Endothelial cell of umbilical vein (primary cell): ENCODE measurements around the gene NKD2. TPM values are rescaled to one million over a fixed set of nuclear protein-coding genes. Genes with fewer than 3 reads are reported as not detected.

Experiments
- BruUV-seq: library from RNA; stranded (reverse); fragments of 400-500 nt; replicated peaks from 2 replicates; lab custom pipeline; 2021; lab: Mats Ljungman, UMichigan
- CTCF ChIA-PET: fragments of 300-600, 350-600 bp; sonication (Branson Sonifier 250); formaldehyde crosslinking; loops from one replicate; lab custom pipeline; 2021; ENCODE audit warnings: antibody characterized with exemption, inconsistent platforms; lab: Charles Lee
- POLR2A ChIA-PET: fragments of 300-600, 350-600 bp; sonication (Branson Sonifier 250); formaldehyde crosslinking; loops from one replicate; lab custom pipeline; 2021; ENCODE audit warnings: antibody characterized with exemption, inconsistent platforms; lab: Charles Lee
- DNase-seq: peaks from one replicate; pipeline ENCODE4 v3.0.0-alpha.2; 2011; ENCODE audit warnings: low read depth, low spot score
- FAIRE-seq: peaks from 2 replicates; lab custom pipeline; 2011; peaks lifted over from hg19 to GRCh38; lab: Jason Lieb, UNC
- H2AFZ ChIP-seq: 2 replicates; pipeline ENCODE4 v1.6.0; 2012; ENCODE audit warnings: low read depth, low read length, control low read depth, inconsistent platforms
- H3K27ac ChIP-seq: 2 replicates; pipeline ENCODE4 v1.5.1; 2011; ENCODE audit warnings: low read depth, mild to moderate bottlenecking, control low read depth, low read length, moderate library complexity; ENCODE audit not compliant: insufficient read depth
- H3K27me3 ChIP-seq, 2 experiments: 2 replicates each; pipeline versions ENCODE4 v1.6.0 to v1.6.1; 2011; ENCODE audit warnings: low read length in 2 of 2, mixed read lengths in 1 of 2; ENCODE audit not compliant: control insufficient read depth in 2 of 2, insufficient read depth in 2 of 2
- H3K36me3 ChIP-seq, 2 experiments: 2 replicates in 1 of 2; 3 replicates in 1 of 2; pipeline ENCODE4 v1.5.1; 2011; ENCODE audit warnings: low read length in 2 of 2, mild to moderate bottlenecking in 1 of 2, moderate library complexity in 1 of 2; ENCODE audit not compliant: control insufficient read depth in 2 of 2, insufficient read depth in 2 of 2; ENCODE audit errors: extremely low read depth in 1 of 2
- H3K4me1 ChIP-seq: 3 replicates; pipeline ENCODE4 v1.5.1; 2011; ENCODE audit warnings: mild to moderate bottlenecking, low read length; ENCODE audit not compliant: control insufficient read depth, insufficient read depth; ENCODE audit errors: extremely low read depth
- H3K4me2 ChIP-seq: 2 replicates; pipeline ENCODE4 v1.6.1; 2011; ENCODE audit warnings: low read length, control low read depth, mixed read lengths; ENCODE audit not compliant: insufficient read depth
- H3K4me3 ChIP-seq, 3 experiments: fragments of 200-600 bp in 1 of 3; sonication (generic), shearing (Covaris generic) in 1 of 3; replicated peaks in 1 of 3; 2 replicates each; pipeline ENCODE4 v1.5.1; 2011 to 2016; ENCODE audit warnings: control low read depth in 3 of 3, low read length in 3 of 3, mild to moderate bottlenecking in 2 of 3, inconsistent platforms in 1 of 3, low read depth in 1 of 3, moderate library complexity in 1 of 3; ENCODE audit not compliant: insufficient read depth in 1 of 3
- H3K79me2 ChIP-seq: 2 replicates; pipeline ENCODE4 v1.6.0; 2012; ENCODE audit warnings: low read length, inconsistent platforms; ENCODE audit not compliant: control insufficient read depth, insufficient read depth
- H3K9ac ChIP-seq: replicated peaks from 2 replicates; pipeline ENCODE3; 2011; ENCODE audit warnings: low read length, control low read depth; ENCODE audit not compliant: insufficient read depth; ENCODE audit errors: extremely low read depth
- H3K9me1 ChIP-seq: replicated peaks from 3 replicates; pipeline ENCODE4 v1.6.0; 2011; ENCODE audit warnings: mild to moderate bottlenecking, low read length; ENCODE audit not compliant: control insufficient read depth, insufficient read depth; ENCODE audit errors: extremely low read depth
- H3K9me3 ChIP-seq: replicated peaks from 2 replicates; pipeline ENCODE4 v1.5.1; 2012; ENCODE audit warnings: low read length, inconsistent platforms; ENCODE audit not compliant: control insufficient read depth, insufficient read depth
- H4K20me1 ChIP-seq: replicated peaks from 2 replicates; pipeline ENCODE3; 2011; ENCODE audit warnings: mild to moderate bottlenecking, low read length; ENCODE audit not compliant: control insufficient read depth, insufficient read depth; ENCODE audit errors: extremely low read depth
- CTCF ChIP-seq, 2 donors: IDR thresholded peaks; 1 replicate in 1 of 2; 2 replicates in 1 of 2; pipeline ENCODE4 v1.5.1; 2011; ENCODE audit warnings: low read length in 2 of 2, mild to moderate bottlenecking in 2 of 2, moderate library complexity in 2 of 2, control low read depth in 1 of 2, inconsistent platforms in 1 of 2, low read depth in 1 of 2; ENCODE audit not compliant: insufficient read depth in 1 of 2; ENCODE audit errors: extremely low read depth in 1 of 2
- EZH2 ChIP-seq: IDR thresholded peaks from 2 replicates; pipeline ENCODE4 v1.6.1; 2012; ENCODE audit warnings: borderline replicate concordance, low read depth, mild to moderate bottlenecking, moderate library complexity, low read length, inconsistent platforms; ENCODE audit not compliant: severe bottlenecking
- dilution Hi-C: fragments of 300-500 bp; cut with MboI; formaldehyde crosslinking; loops from one replicate; pipeline ENCODE4 v1.15.0; 2019; ENCODE audit warnings: low sequenced_read_pairs; ENCODE audit not compliant: extremely low pct_ligation_motif_present
- intact Hi-C: fragments of 100-400 bp; cut with micrococcal nuclease; formaldehyde crosslinking; loops from one replicate; pipeline ENCODE4 v1.10.0; 2022
- polyA plus RNA-seq, 4 experiments: library from polyadenylated mRNA; depleted of rRNA in 3 of 4; stranded (reverse) in 3 of 4; unstranded in 1 of 4; fragments of >200 nt; gene quantifications; 2 replicates each; pipeline versions ENCODE4 v1.2.1 to v1.2.3, GENCODE V29; 2011 to 2012; ENCODE audit warnings: missing spikeins in 1 of 4
- total RNA-seq: library from RNA; stranded (reverse); gene quantifications from 2 replicates; pipeline ENCODE4 v1.2.3, GENCODE V29; 2021

NKD2 gene
- total and polyA plus RNA-seq, 2 donors (not counting 3 experiments of a cell fraction or from before 2014, with no cell fraction given): 0.08 TPM; not detected in 1

GRCh38 chr5:1009359-1010180 lies 968 bp downstream of the NKD2 start:
- BruUV-seq: no TSS peak
- H3K27me3 ChIP-seq: peaks cover 23 to 26% of the 10 kb centered on the region in 2 experiments
- FAIRE-seq: no peak

More at GRCh38 chr5:1009359-1010180, 968 bp downstream of the NKD2 start:
- POLR2A ChIA-PET: no interaction called here
- Histone ChIP-seq H3K79me2 (no peaks in the 10 kb centered on the region), H3K9ac (no peak overlapping the region), H3K4me2 (no peak overlapping the region), H2AFZ (no peak overlapping the region), H3K4me1 (no peaks in the 10 kb centered on the region), H3K36me3 (no peaks in the 10 kb centered on the region), H3K9me1 (no peaks in the 10 kb centered on the region), H4K20me1 (no peaks in the 10 kb centered on the region), H3K4me3 (no peak overlapping the region), H3K27ac (no peak overlapping the region), H3K9me3 (no peaks in the 10 kb centered on the region)
- no peak for TF ChIP-seq CTCF (IDR thresholded peaks at IDR 0.05; ENCODE audit: extremely low read depth in 1 of 2, insufficient read depth in 1 of 2, low read depth in 1 of 2, low read length in 2 of 2)
- peak; percentile 94 for TF ChIP-seq EZH2
- dilution Hi-C loops (no loop called here), intact Hi-C loops (no loop called here)
- DNase-seq: no peak
- CTCF ChIA-PET: interaction anchor here (1.4 to 2.1 kb wide), 2 partner anchors 20 to 61 kb away, joined by 3 to 9 read pairs; no protein-coding TSS in a partner anchor
